Cardiac muscle cell (in vitro differentiated cells and primary cell): ENCODE data around the gene GEMIN5. TPM values are rescaled to one million over a fixed set of nuclear protein-coding genes. Genes with fewer than 3 reads are reported as not detected.

Experiments
- DNase-seq, 2 donors: peaks; one replicate each; pipeline versions ENCODE4 v3.0.0 to v3.0.0-alpha.2; 2010 to 2017; ENCODE audit warnings: low read depth in 1 of 2, low spot score in 1 of 2
- H3K27ac ChIP-seq: fragments of 200-600 bp; sonication (generic); 2 replicates; pipeline ENCODE4 v1.5.1; 2016
- H3K27me3 ChIP-seq: fragments of 200-600 bp; sonication (generic); 2 replicates; pipeline ENCODE4 v1.6.0; 2016; ENCODE audit warnings: control low read depth
- H3K36me3 ChIP-seq: fragments of 200-600 bp; sonication (generic); 2 replicates; pipeline ENCODE4 v1.5.1; 2016; ENCODE audit warnings: control low read depth
- H3K4me1 ChIP-seq: fragments of 200-600 bp; sonication (generic); 2 replicates; pipeline ENCODE4 v1.8.1; 2017; ENCODE audit warnings: low read depth, mild to moderate bottlenecking, mixed run types
- H3K4me3 ChIP-seq: fragments of 200-600 bp; sonication (generic); 2 replicates; pipeline ENCODE4 v1.5.1; 2016; ENCODE audit warnings: mild to moderate bottlenecking
- H3K9me3 ChIP-seq: fragments of 200-600 bp; sonication (generic); 2 replicates; pipeline ENCODE4 v1.5.1; 2017; ENCODE audit warnings: low read depth, mild to moderate bottlenecking, control low read depth
- CTCF ChIP-seq: IDR thresholded peaks from 2 replicates; pipeline ENCODE4 v1.5.1; 2012; ENCODE audit warnings: low read depth, mild to moderate bottlenecking, low read length
- polyA plus RNA-seq: library from polyadenylated mRNA; unstranded; fragments of >200 nt; fragmentation: Nextera tagmentation; extraction: Ambion mirVana; gene quantifications from 2 replicates; pipeline ENCODE4 v1.2.1, GENCODE V29; 2016
- total RNA-seq: library from RNA; depleted of rRNA; stranded (reverse); fragments of >200 nt; gene quantifications from 2 replicates; pipeline ENCODE4 v1.2.3, GENCODE V29; 2016

Gene GEMIN5
- total and polyA plus RNA-seq, 2 experiments from 2014 or later = 10.8 to 17.4 TPM

- Histone ChIP-seq H3K27me3 (no peaks in the 10 kb centered on the region), H3K4me3 (no peak overlapping the region), H3K27ac (no peak overlapping the region), H3K4me1 (no peaks in the 10 kb centered on the region), H3K36me3 (peaks cover 43% of the 10 kb centered on the region), H3K9me3 (no peaks in the 10 kb centered on the region)
- TF ChIP-seq CTCF = no peak
- no peak for DNase-seq
These were observed 42.1 kb downstream of the GEMIN5 start for GRCh38 chr5:154895606-154896561.

GRCh38 chr5:154893381-154893780, 44.6 kb downstream of the GEMIN5 start:
- Histone ChIP-seq H3K9me3 (no peaks in the 10 kb centered on the region), H3K4me3 (no peak overlapping the region), H3K4me1 (no peaks in the 10 kb centered on the region), H3K27ac (no peak overlapping the region), H3K27me3 (no peaks in the 10 kb centered on the region), H3K36me3 (peaks cover 33% of the 10 kb centered on the region)
- no peak for TF ChIP-seq CTCF
- no peak for DNase-seq

GRCh38 chr5:154892369-154892771, 45.6 kb downstream of the GEMIN5 start:
- Histone ChIP-seq H3K36me3 (peaks cover 36% of the 10 kb centered on the region), H3K4me1 (no peaks in the 10 kb centered on the region), H3K27ac (no peak overlapping the region), H3K9me3 (no peaks in the 10 kb centered on the region), H3K27me3 (no peaks in the 10 kb centered on the region), H3K4me3 (no peak overlapping the region)
- no peak for DNase-seq
- no peak for TF ChIP-seq CTCF

- no peaks in the 10 kb centered on the region for H3K27me3 ChIP-seq
- peaks cover 34% of the 10 kb centered on the region for H3K36me3 ChIP-seq
These were observed 52.6 kb downstream of the GEMIN5 start for GRCh38 chr5:154885439-154885838.

GRCh38 chr5:154884424-154884823, 53.6 kb downstream of the GEMIN5 start:
- no peaks in the 10 kb centered on the region for H3K27me3 ChIP-seq
- DNase-seq = no peak

More at GRCh38 chr5:154885439-154885838, 52.6 kb downstream of the GEMIN5 start:
- H3K9me3 ChIP-seq = peaks cover 3% of the 10 kb centered on the region
- no peak overlapping the region for H3K27ac ChIP-seq
- H3K4me1 ChIP-seq = no peaks in the 10 kb centered on the region
- no peak for DNase-seq
- no peak overlapping the region for H3K4me3 ChIP-seq
- TF ChIP-seq CTCF = no peak

More at GRCh38 chr5:154884424-154884823, 53.6 kb downstream of the GEMIN5 start:
- peaks cover 3% of the 10 kb centered on the region for H3K9me3 ChIP-seq
- H3K27ac ChIP-seq = no peak overlapping the region
- H3K4me1 ChIP-seq = no peaks in the 10 kb centered on the region
- H3K4me3 ChIP-seq = no peak overlapping the region
- TF ChIP-seq CTCF = no peak
- peaks cover 28% of the 10 kb centered on the region for H3K36me3 ChIP-seq
